Activated CD8-positive, alpha-beta memory T cell treated with anti-CD3 and anti-CD28 coated beads, Interleukin-2, amount 50 U/mL, for 24 hours (primary cell): Measurements from ENCODE around the gene PCSK5.
"Not testable (repeated sequence)": the region's sequence is repeated elsewhere in the genome, so short reads cannot be mapped to it uniquely, and the experiment has no call there.

Experiments
- DNase-seq: peaks from one replicate; pipeline ENCODE4 v3.0.0-alpha.2; 2020; ENCODE audit errors: extremely low read depth

The PCSK5 gene

GRCh38 chr9:75890472-75891276 lies at the start of gene PCSK5:
TSS of gene PCSK5 (plus strand) at chr9:75890673. CDS start at chr9:75891182, 509 bp downstream.
- DNase-seq: peak; percentile 51

DNA sequence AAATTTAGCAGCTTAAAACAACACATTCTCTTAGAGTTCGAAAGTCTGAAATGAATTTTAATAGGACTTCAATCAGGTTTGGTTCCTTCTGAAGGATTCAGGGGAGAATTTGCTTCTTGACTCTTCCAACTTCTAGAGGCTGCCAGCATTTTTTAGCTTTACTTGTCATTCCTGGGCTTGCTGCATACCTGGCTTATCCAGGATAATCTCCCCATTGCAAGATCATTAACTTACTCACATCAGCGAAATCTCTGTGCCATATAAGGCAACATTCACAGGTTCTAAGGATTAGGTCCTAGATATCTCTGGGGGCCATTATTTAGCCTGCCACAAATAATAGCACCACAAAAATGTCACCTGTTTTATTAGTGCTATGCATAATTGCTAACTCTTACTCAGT lies 46.2 kb upstream of the PCSK5 start:
- no peak for DNase-seq

DNA sequence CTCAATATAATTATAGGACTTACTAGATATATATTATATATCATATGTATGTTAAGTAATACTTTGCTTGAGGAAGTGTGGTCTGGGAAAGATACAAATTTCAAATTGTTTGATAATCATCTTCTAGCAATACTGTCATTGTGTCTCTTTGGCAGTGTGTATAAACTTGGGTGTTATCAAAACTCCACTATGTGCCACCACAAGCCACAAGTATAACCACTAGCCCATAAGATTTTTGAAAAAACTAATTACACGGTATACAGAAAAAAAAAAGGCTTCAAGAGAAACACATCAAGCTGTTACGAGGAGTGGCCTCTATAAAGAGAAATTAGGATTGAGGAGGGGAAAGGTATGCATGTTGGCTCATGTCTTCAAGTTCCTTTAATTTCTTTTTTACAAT lies 44.7 kb upstream of the PCSK5 start:
- no peak for DNase-seq

DNA sequence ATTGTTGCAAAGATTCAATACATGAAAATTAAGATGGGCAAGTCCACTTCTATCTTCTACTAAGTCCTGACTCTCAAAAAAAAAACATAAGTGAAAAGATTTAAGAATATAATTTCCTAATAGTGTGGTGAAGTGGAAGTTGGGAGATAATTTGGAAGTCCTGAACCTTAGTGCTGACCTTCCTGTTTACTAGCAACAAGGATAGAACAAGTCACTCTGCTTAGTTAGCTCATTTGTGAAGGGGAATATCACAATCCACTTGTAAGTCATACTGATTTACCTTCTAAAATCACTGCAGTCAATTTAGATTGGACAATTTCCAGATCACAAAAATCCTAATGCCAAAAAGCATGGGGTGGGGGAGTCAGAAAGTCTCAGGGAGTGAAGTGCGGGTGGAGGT lies 43.4 kb upstream of the PCSK5 start:
- DNase-seq: no peak

DNA sequence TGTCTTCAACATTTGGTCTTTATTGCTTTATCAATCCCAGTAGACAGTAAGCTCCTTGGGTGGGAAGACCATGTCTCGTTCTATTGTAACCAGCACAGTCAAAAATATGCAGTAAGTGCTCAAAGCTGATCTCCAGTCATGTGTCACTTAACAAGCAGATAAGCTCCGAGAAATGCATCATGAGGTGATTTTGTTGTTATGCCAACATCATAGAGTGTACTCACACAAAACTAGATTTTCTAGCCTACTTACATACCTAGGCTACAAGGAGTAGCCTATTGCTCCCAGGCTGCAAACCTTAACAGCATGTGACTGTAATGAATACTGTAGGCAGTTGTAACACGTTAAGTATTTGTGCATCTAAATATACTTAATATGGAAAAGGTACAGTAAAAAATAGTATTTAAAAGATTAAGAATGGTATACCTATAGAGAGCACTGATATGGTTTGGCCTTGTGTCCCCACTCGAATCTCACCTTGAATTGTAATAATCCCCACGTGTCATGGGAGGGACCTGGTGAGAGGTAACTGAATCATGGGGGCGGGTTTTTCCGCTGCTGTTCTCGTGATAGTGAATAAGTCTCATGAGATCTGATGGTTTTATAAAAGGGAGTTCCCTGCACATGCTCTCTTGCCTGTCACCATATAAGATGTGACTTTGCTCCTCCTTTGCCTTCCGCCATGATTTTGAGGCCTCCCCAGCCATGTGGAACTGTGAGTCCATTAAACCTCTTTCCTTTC lies 39.8 kb upstream of the PCSK5 start:
- DNase-seq: no peak

GRCh38 chr9:75851917-75852316 lies 38.6 kb upstream of the PCSK5 start:
- no peak for DNase-seq

- no peak for DNase-seq
These were observed 37.7 kb upstream of the PCSK5 start for GRCh38 chr9:75852746-75853145.

DNA sequence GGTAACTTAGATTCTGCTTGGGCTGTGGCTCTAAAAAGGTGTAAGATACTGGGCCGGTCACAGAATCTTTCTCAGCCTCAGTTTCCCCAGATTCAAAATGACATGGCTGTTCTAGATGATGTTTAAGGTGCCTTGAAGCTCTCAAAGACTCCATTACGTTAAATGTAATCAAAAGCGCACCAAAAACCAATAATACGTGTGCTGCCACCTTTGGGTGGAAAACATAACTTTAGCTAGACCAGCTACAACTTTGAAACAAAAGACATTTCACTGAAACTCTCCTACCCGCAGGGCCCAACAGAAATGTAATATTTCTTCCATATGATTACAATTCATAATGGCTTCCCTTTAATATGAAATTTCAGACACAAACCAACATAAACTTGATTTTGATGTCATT lies 35.0 kb upstream of the PCSK5 start:
- DNase-seq: no peak

GRCh38 chr9:75858497-75859092 lies 31.9 kb upstream of the PCSK5 start:
- no peak for DNase-seq

DNA sequence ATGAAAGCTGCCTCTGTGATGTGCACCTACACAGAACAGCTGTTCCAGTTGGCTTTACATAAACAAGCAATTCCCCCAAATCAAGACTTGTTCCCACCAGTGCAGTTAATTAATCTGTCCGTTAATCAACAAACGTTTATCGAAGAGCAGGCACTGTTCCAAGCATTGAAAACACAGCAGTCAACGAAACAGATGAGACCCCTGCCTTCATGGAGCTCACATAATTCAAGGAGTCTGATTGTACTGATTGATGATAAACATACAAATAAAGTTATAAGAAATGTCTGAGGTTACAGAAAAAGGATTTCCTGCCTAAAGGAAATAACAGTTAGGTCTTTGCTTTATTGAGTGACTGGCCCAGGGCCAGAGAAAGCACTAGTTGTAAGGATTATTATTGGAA lies 26.2 kb upstream of the PCSK5 start:
- no peak for DNase-seq

GRCh38 chr9:75866273-75866871 lies 24.1 kb upstream of the PCSK5 start:
- DNase-seq: no peak

DNA sequence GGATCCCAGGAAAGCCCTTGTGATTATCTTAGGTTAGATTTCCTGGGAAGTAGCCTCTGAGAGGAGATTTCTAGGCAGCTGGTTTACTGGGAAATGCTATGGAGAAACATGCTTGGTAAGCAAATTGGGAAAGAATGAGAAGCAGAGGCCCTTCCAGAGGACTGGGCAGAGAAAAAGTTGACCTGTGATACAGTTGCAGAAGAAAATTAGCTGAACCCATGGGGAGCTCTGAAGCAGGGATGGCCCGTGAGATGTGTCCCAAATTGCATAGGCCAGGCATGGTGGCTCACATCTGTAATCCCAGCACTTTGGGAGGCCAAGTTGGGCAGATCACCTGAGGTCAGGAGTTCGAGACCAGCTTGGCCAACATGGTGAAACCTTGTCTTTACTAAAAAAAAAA lies 21.9 kb upstream of the PCSK5 start:
- DNase-seq: not testable (repeated sequence)

DNA sequence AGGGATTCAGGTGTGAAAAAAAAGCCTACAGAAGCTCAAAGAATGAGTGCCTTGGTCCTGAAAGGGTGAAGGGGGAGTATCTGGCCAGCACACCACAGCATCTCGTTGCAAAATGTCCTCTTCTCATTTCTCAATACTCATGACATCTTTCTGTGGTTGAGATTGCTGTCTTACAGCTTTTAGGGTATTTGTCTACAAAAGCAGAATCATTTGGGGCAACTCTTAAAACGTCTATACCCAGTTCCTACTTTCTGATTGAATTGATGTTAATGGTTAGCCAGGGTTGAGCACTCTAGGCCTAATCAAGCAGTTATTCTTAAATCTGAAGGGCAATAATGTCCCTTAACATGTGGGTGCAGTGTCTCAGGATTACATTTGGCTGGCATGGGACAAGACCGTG lies 21.2 kb upstream of the PCSK5 start:
- no peak for DNase-seq

DNA sequence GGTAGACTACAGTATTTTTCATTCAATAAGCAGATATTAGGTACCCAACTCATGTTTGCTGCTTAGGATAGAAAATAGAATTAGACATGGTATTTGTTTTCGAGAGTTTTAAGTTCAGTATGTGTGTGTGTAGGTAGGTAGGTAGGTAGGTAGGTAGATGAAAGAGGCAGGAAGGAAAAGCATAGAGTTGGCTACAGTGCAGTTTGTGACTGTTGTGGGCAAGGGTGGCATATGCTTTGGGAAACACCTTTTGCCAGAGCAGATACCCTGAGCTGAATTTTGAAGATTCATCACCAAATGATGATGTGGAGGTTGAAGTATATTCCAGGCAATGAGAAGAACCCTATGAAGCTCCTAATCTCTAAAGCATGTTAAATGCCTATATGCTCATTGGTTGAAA lies 20.0 kb upstream of the PCSK5 start:
- no peak for DNase-seq

- no peak for DNase-seq
These were observed 18.8 kb upstream of the PCSK5 start for GRCh38 chr9:75871624-75872023.

DNA sequence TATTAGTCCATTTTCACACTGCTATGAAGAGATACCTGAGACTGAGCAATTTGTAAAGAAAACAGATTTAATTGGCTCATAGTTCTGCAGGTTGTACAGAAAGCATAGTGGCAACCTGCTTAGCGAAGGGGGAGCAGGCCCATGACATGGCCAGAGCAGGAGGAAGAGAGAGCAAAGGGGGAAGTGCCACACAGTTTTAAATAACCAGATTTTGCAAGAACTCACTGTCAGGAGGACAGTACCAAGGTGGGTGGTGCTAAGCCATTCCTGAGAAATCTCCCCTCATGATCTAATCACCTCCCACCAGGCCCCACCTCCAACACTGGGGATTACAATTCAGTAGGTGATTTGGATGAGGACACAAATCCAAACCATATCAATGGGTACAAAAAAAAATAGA lies 16.8 kb upstream of the PCSK5 start:
- DNase-seq: no peak

GRCh38 chr9:75876999-75877640 lies 13.4 kb upstream of the PCSK5 start:
- DNase-seq: no peak

- DNase-seq: no peak
These were observed 12.0 kb upstream of the PCSK5 start for GRCh38 chr9:75878488-75878860.

- DNase-seq: no peak
These were observed 9.9 kb upstream of the PCSK5 start for GRCh38 chr9:75880618-75881017.

GRCh38 chr9:75881761-75882160 lies 8.7 kb upstream of the PCSK5 start:
- DNase-seq: no peak

DNA sequence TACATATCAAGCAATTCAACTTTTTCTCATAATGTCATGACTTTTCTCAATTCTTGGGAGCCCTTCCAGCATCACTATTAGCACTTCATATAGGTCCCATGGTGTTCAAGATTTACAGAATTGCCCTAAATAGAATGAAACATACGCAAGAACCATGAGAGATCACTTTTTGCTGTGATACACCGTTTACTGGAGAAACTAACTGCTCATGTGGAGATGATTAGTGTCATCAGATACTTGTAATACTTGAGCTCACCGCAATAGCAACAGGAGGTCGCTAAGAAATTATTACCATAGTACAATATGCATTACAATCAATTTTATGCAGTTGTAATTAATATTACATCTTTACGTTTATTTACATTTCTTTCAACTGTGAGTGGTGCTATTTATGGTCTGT lies 4.8 kb upstream of the PCSK5 start:
- DNase-seq: no peak

DNA sequence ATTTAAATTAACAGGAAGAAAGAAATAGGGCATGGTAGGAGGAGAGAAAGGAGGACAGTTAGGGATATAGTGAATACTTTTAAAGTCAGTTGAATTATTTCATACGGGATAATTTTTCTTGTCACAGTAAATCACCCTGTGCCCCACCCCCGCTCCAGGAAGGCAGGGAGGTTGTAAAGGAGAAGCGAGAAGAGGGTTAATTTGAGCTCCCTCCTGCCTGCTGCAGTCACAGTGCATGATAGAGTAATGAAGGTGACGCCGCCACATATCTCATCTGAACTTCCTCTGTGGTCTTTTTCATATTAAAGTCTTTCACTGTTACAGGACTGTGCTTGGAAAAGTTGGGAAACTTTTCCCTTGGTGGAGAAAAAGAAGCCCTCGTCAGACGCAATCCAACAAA lies 896 bp upstream of the PCSK5 start:
- DNase-seq: no peak
